Tibial nerve (tissue), 4 donors: ENCODE data around the gene SALL4. TPM values are rescaled to one million over a fixed set of nuclear protein-coding genes. Genes with fewer than 3 reads are reported as not detected.

ENCODE experiments used
- DNase-seq, 2 donors: peaks; one replicate each; pipeline ENCODE4 v3.0.0-alpha.2; 2019; ENCODE audit warnings: low spot score in 2 of 2
- H3K27ac ChIP-seq, 4 donors: fragments of 200-600 bp; sonication (generic) in 3 of 4; one replicate each; pipeline ENCODE4 v1.5.1; 2017 to 2019; ENCODE audit warnings: mild to moderate bottlenecking in 1 of 4
- H3K27me3 ChIP-seq, 2 donors: fragments of 200-600 bp; sonication (generic) in 1 of 2; one replicate each; pipeline versions ENCODE4 v1.5.1 to v1.6.0; 2017 to 2019
- H3K36me3 ChIP-seq, 3 donors: fragments of 200-600 bp; sonication (generic); one replicate each; pipeline ENCODE4 v1.5.1; 2018 to 2019
- H3K4me1 ChIP-seq, 4 donors: fragments of 200-600 bp; sonication (generic) in 3 of 4; one replicate each; pipeline ENCODE4 v1.5.1; 2017 to 2019
- H3K4me3 ChIP-seq, 4 donors: fragments of 200-600 bp; sonication (generic) in 3 of 4; one replicate each; pipeline ENCODE4 v1.5.1; 2017 to 2019; ENCODE audit warnings: mild to moderate bottlenecking in 1 of 4, moderate library complexity in 1 of 4
- H3K9me3 ChIP-seq, 4 donors: fragments of 200-600 bp; sonication (generic) in 3 of 4; one replicate each; pipeline ENCODE4 v1.5.1; 2017 to 2019
- EP300 ChIP-seq, 2 donors: sonication (generic); formaldehyde crosslinking; IDR thresholded peaks; one replicate each; pipeline ENCODE4 v1.6.1; 2017; ENCODE audit warnings: antibody characterized with exemption in 2 of 2, mild to moderate bottlenecking in 1 of 2
- POLR2A ChIP-seq, 2 donors: fragments of 450-650 bp; IDR thresholded peaks; one replicate each; pipeline ENCODE4 v1.6.1; 2017; ENCODE audit warnings: antibody characterized with exemption in 2 of 2, mild to moderate bottlenecking in 2 of 2, moderate library complexity in 2 of 2
- WGBS, 2 donors: methylation state at CpG; one replicate each; pipeline ENCODE4 v1.1.5; 2018; 5-methylcytosine and 5-hydroxymethylcytosine counted together
- total RNA-seq, 4 donors: library from RNA; depleted of rRNA; stranded (reverse); fragments of >200 nt; gene quantifications; one replicate each; pipeline ENCODE4 v1.1.0, GENCODE V29; 2016
- TF ChIP-seq, protein P1 (sequence below), 5 experiments: fragments of 200-600 bp in 3 of 5; fragments of 450-650 bp in 2 of 5; sonication (generic) in 3 of 5; IDR thresholded peaks; one replicate each; pipeline ENCODE4 v1.5.1; 2016 to 2019; ENCODE audit warnings: antibody characterized with exemption in 5 of 5, mild to moderate bottlenecking in 3 of 5, moderate library complexity in 2 of 5

The SALL4 gene
- total RNA-seq, 4 donors from 2014 or later, result 0.39 to 1.2 (median 0.54) TPM

GRCh38 chr20:51811042-51811355 is 8.7 kb upstream of the SALL4 start:
- TF ChIP-seq EP300 (IDR thresholded peaks at IDR 0.05) (no peak), POLR2A (IDR thresholded peaks at IDR 0.05) (no peak)
- TF ChIP-seq, protein P1, sequence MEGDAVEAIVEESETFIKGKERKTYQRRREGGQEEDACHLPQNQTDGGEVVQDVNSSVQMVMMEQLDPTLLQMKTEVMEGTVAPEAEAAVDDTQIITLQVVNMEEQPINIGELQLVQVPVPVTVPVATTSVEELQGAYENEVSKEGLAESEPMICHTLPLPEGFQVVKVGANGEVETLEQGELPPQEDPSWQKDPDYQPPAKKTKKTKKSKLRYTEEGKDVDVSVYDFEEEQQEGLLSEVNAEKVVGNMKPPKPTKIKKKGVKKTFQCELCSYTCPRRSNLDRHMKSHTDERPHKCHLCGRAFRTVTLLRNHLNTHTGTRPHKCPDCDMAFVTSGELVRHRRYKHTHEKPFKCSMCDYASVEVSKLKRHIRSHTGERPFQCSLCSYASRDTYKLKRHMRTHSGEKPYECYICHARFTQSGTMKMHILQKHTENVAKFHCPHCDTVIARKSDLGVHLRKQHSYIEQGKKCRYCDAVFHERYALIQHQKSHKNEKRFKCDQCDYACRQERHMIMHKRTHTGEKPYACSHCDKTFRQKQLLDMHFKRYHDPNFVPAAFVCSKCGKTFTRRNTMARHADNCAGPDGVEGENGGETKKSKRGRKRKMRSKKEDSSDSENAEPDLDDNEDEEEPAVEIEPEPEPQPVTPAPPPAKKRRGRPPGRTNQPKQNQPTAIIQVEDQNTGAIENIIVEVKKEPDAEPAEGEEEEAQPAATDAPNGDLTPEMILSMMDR (IDR thresholded peaks at IDR 0.05), result no peak
- Histone ChIP-seq H3K27ac (no peak overlapping the region), H3K9me3 (no peaks in the 10 kb centered on the region), H3K4me3 (no peak overlapping the region), H3K27me3 (no peaks in the 10 kb centered on the region), H3K36me3 (no peaks in the 10 kb centered on the region), H3K4me1 (no peaks in the 10 kb centered on the region)
- 70 to 75% methylated on average over 3 of the region's 3 CpGs for WGBS, 2 donors
- no peak for DNase-seq

DNA sequence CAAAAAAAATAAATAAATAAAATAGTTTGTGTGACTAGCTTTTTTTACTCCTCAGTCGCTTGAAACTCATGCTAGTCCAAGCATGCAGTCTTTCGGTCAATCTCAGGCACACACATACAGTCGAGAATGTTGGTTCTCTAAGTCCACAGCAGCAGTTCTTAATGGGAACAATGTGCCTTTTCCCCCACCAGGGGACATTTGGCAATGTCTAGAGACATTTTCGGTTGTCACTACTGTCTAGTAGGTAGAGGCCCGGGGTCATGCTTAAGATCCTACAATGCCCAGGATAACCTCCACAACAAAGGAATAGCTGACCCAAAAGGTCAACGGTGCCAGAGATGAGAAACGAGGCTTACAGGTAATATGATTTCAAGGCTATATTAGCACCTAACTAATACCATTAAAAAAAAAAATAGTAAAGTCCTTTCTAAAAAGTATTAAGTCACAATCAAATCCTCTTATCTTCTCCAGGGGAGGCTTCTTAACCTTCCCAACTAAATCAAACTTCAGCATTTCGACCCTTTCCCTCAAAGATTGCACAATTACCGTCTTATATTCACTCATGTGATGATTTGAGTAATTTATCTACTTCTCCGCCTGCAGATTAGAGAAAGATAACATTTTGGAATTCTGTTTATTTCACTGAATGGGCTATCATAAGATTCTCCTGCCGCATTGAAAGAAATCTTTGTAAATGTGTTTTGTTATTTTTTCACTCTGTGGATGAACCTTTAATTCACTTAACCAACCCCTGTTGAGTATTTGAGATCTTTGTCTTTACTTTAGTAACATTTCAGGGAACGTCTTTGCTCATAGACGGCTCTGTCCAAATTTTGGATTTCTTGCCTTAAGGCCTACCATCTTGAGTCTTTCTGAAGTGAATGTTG is 8.1 kb upstream of the SALL4 start:
- no peak for DNase-seq
- 83 to 84% methylated on average over 13 of the region's 13 CpGs for WGBS, 2 donors
- Histone ChIP-seq H3K9me3 (no peaks in the 10 kb centered on the region), H3K36me3 (no peaks in the 10 kb centered on the region), H3K27me3 (no peaks in the 10 kb centered on the region), H3K4me1 (no peaks in the 10 kb centered on the region), H3K27ac (no peak overlapping the region), H3K4me3 (no peak overlapping the region)
- TF ChIP-seq, protein P1 (IDR thresholded peaks at IDR 0.05), result no peak
- TF ChIP-seq POLR2A (IDR thresholded peaks at IDR 0.05), result no peak
- no peak for TF ChIP-seq EP300 (IDR thresholded peaks at IDR 0.05)

DNA sequence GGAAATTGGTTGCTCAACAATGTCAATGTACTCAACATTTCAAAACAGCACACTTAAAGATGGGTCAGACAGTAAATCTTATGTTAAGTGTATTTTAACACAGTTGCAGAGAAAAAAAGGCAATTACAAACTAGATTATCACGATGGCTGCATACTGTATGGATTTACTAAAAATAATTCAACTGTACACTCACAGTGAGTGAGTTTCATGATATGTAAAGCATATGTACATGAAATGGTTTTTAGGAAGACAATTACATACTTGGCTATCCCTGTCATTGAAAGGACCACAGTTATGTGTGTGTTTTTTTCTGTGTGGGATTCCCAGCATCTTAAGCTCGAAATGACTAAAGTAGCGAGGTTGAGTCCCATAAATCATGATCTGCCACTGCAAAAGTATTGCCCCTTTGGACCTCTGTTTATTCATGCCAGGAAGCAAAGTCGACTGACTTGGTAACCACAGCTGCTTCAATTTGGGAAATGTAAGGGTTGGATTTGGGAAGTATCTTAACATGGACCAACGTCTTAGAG is 5.5 kb upstream of the SALL4 start:
- TF ChIP-seq EP300 (IDR thresholded peaks at IDR 0.05), result no peak
- TF ChIP-seq POLR2A (IDR thresholded peaks at IDR 0.05), result no peak
- TF ChIP-seq, protein P1 (IDR thresholded peaks at IDR 0.05), result no peak
- DNase-seq, result no peak
- no peaks in the 10 kb centered on the region for H3K4me1 ChIP-seq
- 63 to 64% methylated on average over 5 of the region's 5 CpGs for WGBS, 2 donors
- H3K27me3 ChIP-seq, result peaks cover 0 to 9% of the 10 kb centered on the region in 2 donors
- no peaks in the 10 kb centered on the region for H3K36me3 ChIP-seq
- H3K27ac ChIP-seq, result no peak overlapping the region
- no peaks in the 10 kb centered on the region for H3K9me3 ChIP-seq
- H3K4me3 ChIP-seq, result no peak overlapping the region

GRCh38 chr20:51804754-51805153 is 2.4 kb upstream of the SALL4 start:
- peaks cover 0 to 26% (median 13%) of the 10 kb centered on the region in 4 donors for H3K4me1 ChIP-seq
- H3K9me3 ChIP-seq, result no peaks in the 10 kb centered on the region
- 60 to 72% methylated on average over 7 of the region's 7 CpGs for WGBS, 2 donors
- no peaks in the 10 kb centered on the region for H3K36me3 ChIP-seq
- TF ChIP-seq, protein P1 (IDR thresholded peaks at IDR 0.05), result no peak
- TF ChIP-seq EP300 (IDR thresholded peaks at IDR 0.05) (no peak), POLR2A (IDR thresholded peaks at IDR 0.05) (no peak)
- DNase-seq, result no peak
- no peak overlapping the region for H3K4me3 ChIP-seq
- peaks cover 0 to 39% of the 10 kb centered on the region in 2 donors for H3K27me3 ChIP-seq
- H3K27ac ChIP-seq, result no peak overlapping the region

DNA sequence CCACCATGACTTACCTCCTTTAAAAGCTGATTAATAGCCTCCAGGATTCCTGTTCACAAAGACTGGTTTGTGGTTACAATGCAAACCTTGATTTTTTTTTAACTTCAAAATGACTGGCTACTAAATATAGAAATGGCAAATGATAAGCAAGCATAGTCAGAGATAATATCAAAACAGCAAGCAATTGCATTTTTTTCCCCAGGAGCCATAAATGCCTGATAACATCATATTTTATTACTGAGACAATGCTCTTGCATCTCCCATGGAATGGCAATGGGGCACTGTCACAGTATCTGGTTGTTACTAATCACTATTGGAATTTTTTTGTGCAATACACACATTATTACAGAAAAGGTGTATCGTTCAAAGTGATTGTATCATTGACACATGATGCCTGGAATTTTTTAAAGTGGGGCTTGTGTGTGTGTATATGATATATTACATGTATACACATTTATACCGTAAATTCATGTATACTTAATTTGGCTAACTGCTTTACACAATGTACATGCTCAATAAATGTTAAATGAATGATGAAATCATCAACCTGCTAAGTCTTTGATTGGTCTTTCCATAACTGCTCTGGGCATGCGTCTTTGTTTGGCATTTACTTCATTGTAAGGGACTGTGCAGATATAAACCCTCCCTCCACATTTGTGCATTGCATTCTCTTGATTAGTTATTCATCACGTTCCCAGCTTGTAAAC is 980 bp upstream of the SALL4 start:
- TF ChIP-seq POLR2A (IDR thresholded peaks at IDR 0.05) (no peak), EP300 (IDR thresholded peaks at IDR 0.05) (no peak)
- TF ChIP-seq, protein P1 (IDR thresholded peaks at IDR 0.05), result no peak
- Histone ChIP-seq H3K9me3 (no peaks in the 10 kb centered on the region), H3K27ac (no peak overlapping the region), H3K4me3 (no peak overlapping the region), H3K36me3 (no peaks in the 10 kb centered on the region), H3K4me1 (peaks cover 0 to 26% (median 13%) of the 10 kb centered on the region in 4 donors), H3K27me3 (peaks cover 0 to 53% of the 10 kb centered on the region in 2 donors)
- no peak for DNase-seq
- 76 to 77% methylated on average over 4 of the region's 4 CpGs for WGBS, 2 donors
